OCI-LY1 (cell line): Measurements from ENCODE around the gene RMI2.
A peak's percentile ranks its signal among the peaks of the same experiment; 100 is the strongest.

Experiments used
- H2AFZ ChIP-seq: fragments of 200-600 bp; sonication (generic), shearing (Covaris generic); 2 replicates; pipeline ENCODE4 v1.6.0; 2014; ENCODE audit warnings: antibody characterized with exemption, mild to moderate bottlenecking, low read length
- H3F3A ChIP-seq: fragments of 200-600 bp; sonication (generic), shearing (Covaris generic); 2 replicates; pipeline ENCODE4 v1.6.0; 2014; ENCODE audit warnings: mild to moderate bottlenecking, antibody characterized with exemption, low read length, moderate library complexity; ENCODE audit not compliant: insufficient read depth
- H3K27ac ChIP-seq: fragments of 200-600 bp; sonication (generic); 2 replicates; pipeline ENCODE4 v1.5.1; 2014; ENCODE audit warnings: low read length, mixed run types, mild to moderate bottlenecking, low read depth; ENCODE audit not compliant: poor library complexity, severe bottlenecking
- H3K27me3 ChIP-seq: fragments of 200-600 bp; sonication (generic); 2 replicates; pipeline ENCODE4 v1.6.0; 2014; ENCODE audit warnings: antibody characterized with exemption, mild to moderate bottlenecking, low read length, moderate library complexity; ENCODE audit not compliant: insufficient read depth
- H3K36me3 ChIP-seq: fragments of 200-600 bp; sonication (generic); 2 replicates; pipeline ENCODE4 v1.6.1; 2014; ENCODE audit warnings: mild to moderate bottlenecking, antibody characterized with exemption, low read length, moderate library complexity, mixed read lengths; ENCODE audit not compliant: insufficient read depth
- H3K4me1 ChIP-seq: fragments of 200-600 bp; sonication (generic); 2 replicates; pipeline ENCODE4 v1.5.1; 2014; ENCODE audit warnings: mild to moderate bottlenecking, low read length, moderate library complexity; ENCODE audit not compliant: insufficient read depth, severe bottlenecking
- H3K4me2 ChIP-seq: fragments of 200-600 bp; sonication (generic), shearing (Covaris generic); 2 replicates; pipeline ENCODE4 v1.6.1; 2014; ENCODE audit warnings: low read length
- H3K4me3 ChIP-seq: fragments of 200-600 bp; sonication (generic); 2 replicates; pipeline ENCODE4 v1.5.1; 2014; ENCODE audit warnings: low read length, low read depth, mild to moderate bottlenecking, mixed read lengths; ENCODE audit not compliant: poor library complexity, severe bottlenecking
- H3K79me2 ChIP-seq: fragments of 200-600 bp; shearing (Covaris generic); 2 replicates; pipeline ENCODE4 v1.6.1; 2016; ENCODE audit warnings: mixed run types, low read length, mixed read lengths; ENCODE audit not compliant: insufficient read depth
- H3K9ac ChIP-seq: fragments of 200-600 bp; sonication (generic), shearing (Covaris generic); 2 replicates; pipeline ENCODE4 v1.6.1; 2014; ENCODE audit warnings: mild to moderate bottlenecking, low read length, mixed read lengths
- H3K9me2 ChIP-seq: fragments of 200-600 bp; sonication (generic), shearing (Covaris generic); 2 replicates; pipeline ENCODE4 v1.6.1; 2014; ENCODE audit warnings: low read depth, mild to moderate bottlenecking, low read length, mixed read lengths
- H3K9me3 ChIP-seq: fragments of 200-600 bp; shearing (Covaris generic); 2 replicates; pipeline ENCODE4 v1.6.1; 2014; ENCODE audit warnings: low read length, mixed read lengths
- H4K20me1 ChIP-seq: fragments of 200-600 bp; sonication (generic), shearing (Covaris generic); 2 replicates; pipeline ENCODE4 v1.6.0; 2016; ENCODE audit warnings: mild to moderate bottlenecking, low read length; ENCODE audit not compliant: insufficient read depth
- EZH2 ChIP-seq: fragments of 200-600 bp; sonication (generic), shearing (Covaris generic); IDR thresholded peaks from 2 replicates; pipeline ENCODE4 v1.8.0; 2017; ENCODE audit warnings: borderline replicate concordance, mixed run types, mild to moderate bottlenecking, antibody characterized with exemption, low read length, moderate library complexity, mixed read lengths
- TF ChIP-seq, protein P1 (sequence below): fragments of 200-600 bp; sonication (generic), shearing (Covaris generic); IDR thresholded peaks from 2 replicates; pipeline ENCODE4 v1.5.1; 2017; ENCODE audit warnings: mild to moderate bottlenecking, antibody characterized with exemption, low read length, moderate library complexity, mixed read lengths

The RMI2 gene

DNA sequence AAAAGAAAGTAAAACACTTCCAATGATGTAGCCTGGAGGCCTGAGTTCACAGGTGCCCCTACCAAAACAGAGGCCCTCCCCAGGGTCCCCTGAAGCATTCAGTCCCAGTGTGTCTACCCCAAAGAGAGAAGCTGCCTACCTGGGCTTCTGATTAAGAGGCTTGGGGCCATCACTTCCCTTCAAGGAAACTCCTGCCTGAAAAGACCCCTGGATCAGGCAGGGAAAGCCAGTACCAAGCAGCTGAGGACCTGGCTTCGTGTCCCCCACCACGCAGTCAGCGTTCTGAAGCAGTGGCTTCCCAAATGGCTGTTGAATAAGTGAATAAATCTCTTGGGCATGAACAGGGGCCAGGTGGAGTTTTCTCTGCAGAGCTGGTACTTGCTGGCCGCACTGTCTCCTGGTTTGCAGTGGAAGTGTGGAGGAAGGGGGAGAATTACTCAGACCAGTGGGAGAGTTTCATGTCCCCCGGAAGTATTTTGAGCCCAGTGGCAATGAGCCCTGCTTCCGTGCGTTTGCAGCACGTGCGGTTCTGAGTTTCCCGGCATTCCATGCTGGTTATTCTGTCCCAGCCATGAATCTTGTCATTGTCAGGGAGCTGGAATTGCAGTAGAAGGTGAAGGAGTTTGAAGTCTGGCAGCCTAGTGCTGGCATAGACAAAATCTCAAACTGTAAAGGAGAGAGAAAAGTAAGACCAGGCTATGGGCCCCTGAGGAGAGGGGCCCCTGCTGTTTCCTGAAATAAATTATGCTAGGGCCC is 27.0 kb downstream of the RMI2 start:
- H3K9me3 ChIP-seq = no peaks in the 10 kb centered on the region
- peak overlapping the region; percentile 77 for H3K27ac ChIP-seq
- H3K9me2 ChIP-seq = no peaks in the 10 kb centered on the region
- no peak for TF ChIP-seq EZH2
- TF ChIP-seq, protein P1, sequence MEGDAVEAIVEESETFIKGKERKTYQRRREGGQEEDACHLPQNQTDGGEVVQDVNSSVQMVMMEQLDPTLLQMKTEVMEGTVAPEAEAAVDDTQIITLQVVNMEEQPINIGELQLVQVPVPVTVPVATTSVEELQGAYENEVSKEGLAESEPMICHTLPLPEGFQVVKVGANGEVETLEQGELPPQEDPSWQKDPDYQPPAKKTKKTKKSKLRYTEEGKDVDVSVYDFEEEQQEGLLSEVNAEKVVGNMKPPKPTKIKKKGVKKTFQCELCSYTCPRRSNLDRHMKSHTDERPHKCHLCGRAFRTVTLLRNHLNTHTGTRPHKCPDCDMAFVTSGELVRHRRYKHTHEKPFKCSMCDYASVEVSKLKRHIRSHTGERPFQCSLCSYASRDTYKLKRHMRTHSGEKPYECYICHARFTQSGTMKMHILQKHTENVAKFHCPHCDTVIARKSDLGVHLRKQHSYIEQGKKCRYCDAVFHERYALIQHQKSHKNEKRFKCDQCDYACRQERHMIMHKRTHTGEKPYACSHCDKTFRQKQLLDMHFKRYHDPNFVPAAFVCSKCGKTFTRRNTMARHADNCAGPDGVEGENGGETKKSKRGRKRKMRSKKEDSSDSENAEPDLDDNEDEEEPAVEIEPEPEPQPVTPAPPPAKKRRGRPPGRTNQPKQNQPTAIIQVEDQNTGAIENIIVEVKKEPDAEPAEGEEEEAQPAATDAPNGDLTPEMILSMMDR = no peak
- no peaks in the 10 kb centered on the region for H3F3A ChIP-seq
- H3K4me2 ChIP-seq = no peak overlapping the region
- H3K27me3 ChIP-seq = no peaks in the 10 kb centered on the region
- H3K9ac ChIP-seq = no peak overlapping the region
- H3K79me2 ChIP-seq = no peaks in the 10 kb centered on the region
- peaks cover 32% of the 10 kb centered on the region for H3K4me1 ChIP-seq
- H3K4me3 ChIP-seq = no peak overlapping the region
- H3K36me3 ChIP-seq = no peaks in the 10 kb centered on the region
- H2AFZ ChIP-seq = no peak overlapping the region
- no peaks in the 10 kb centered on the region for H4K20me1 ChIP-seq

DNA sequence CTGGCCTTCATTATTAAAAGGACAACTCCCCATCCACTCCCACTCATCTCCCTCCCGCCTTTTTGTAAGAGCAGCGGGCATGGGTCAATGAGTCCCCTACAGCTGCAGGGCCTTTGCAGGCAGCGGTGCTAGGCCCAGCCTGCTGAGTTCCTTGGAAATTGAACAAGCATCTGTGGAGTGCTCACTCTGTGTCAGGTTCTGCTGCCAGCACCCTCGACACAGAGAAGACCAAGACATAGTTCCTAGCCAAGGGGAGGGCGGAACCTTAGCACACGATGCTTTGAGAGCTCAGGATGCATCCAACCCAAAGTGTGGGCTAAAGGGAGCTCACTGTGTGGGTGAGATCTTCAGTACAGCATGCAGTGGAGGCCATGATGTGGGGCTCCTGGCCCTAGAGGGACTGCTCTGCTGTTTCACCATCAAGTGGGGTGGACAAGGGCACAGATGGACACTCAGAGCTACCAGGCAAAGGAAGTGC is 27.6 kb downstream of the RMI2 start:
- Histone ChIP-seq H3K9me2 (no peaks in the 10 kb centered on the region), H3K4me2 (no peak overlapping the region), H3K4me1 (peaks cover 32% of the 10 kb centered on the region), H2AFZ (no peak overlapping the region), H4K20me1 (no peaks in the 10 kb centered on the region), H3K4me3 (no peak overlapping the region), H3K27me3 (no peaks in the 10 kb centered on the region), H3K27ac (no peak overlapping the region), H3F3A (no peaks in the 10 kb centered on the region), H3K36me3 (no peaks in the 10 kb centered on the region), H3K9me3 (no peaks in the 10 kb centered on the region), H3K79me2 (no peaks in the 10 kb centered on the region), H3K9ac (no peak overlapping the region)
- TF ChIP-seq, protein P1 = no peak
- TF ChIP-seq EZH2 = no peak

DNA sequence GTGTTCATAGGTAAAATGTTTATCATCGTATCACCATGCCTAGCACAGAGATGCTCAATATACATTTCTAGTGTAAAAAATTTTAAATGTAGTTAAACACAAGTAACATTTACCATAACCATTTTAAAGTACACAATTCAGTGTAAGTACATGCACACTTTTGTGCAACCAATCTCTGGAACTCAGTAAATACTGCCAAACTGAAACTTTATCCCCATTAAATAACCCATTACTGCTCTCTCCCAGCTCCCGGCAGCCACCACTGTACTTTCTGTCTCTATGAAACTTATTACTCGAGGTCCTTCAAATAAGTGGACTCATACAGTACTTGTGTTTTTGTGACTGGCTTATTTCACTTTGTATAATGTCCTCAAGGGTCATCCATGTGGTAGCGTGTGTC is 29.0 kb downstream of the RMI2 start:
- H3K4me2 ChIP-seq = no peak overlapping the region

More for the DNA sequence above, 29.0 kb downstream of the RMI2 start:
- Histone ChIP-seq H3K9me2 (no peaks in the 10 kb centered on the region), H3K9ac (no peak overlapping the region), H2AFZ (no peak overlapping the region), H3K27ac (no peak overlapping the region), H3K4me3 (no peak overlapping the region), H3K9me3 (no peaks in the 10 kb centered on the region), H3F3A (no peaks in the 10 kb centered on the region), H4K20me1 (no peaks in the 10 kb centered on the region), H3K27me3 (peaks cover 5% of the 10 kb centered on the region; the same call in 1 of the 2 replicates), H3K36me3 (no peaks in the 10 kb centered on the region; the same call in 1 of the 2 replicates), H3K79me2 (no peaks in the 10 kb centered on the region), H3K4me1 (peaks cover 35% of the 10 kb centered on the region)
- TF ChIP-seq, protein P1 = no peak
- TF ChIP-seq EZH2 = no peak
